GM18520 (cell line): Measurements from ENCODE around the gene NKAIN2.
"Not testable (repeated sequence)": the region's sequence is repeated elsewhere in the genome, so short reads cannot be mapped to it uniquely, and the experiment has no call there.

Experiments used
- ATAC-seq: cut with Tn5 transposase; IDR thresholded peaks from one replicate; pipeline ENCODE4 v1.9.1; 2021; ENCODE audit not compliant: unreplicated experiment

Gene NKAIN2

GRCh38 chr6:124297507-124297906, 493.8 kb downstream of the NKAIN2 start:
- ATAC-seq: no peak

GRCh38 chr6:124298730-124299129, 495.1 kb downstream of the NKAIN2 start:
- ATAC-seq: no peak

- not testable (repeated sequence) for ATAC-seq
These were observed 497.2 kb downstream of the NKAIN2 start for GRCh38 chr6:124300907-124301306.

GRCh38 chr6:124303971-124304370, 500.3 kb downstream of the NKAIN2 start:
- ATAC-seq: no peak

- no peak for ATAC-seq
These were observed 506.5 kb downstream of the NKAIN2 start for GRCh38 chr6:124310139-124310538.

- no peak for ATAC-seq
These were observed 515.7 kb downstream of the NKAIN2 start for GRCh38 chr6:124319410-124319809.

- no peak for ATAC-seq
These were observed 520.6 kb downstream of the NKAIN2 start for GRCh38 chr6:124324237-124324636.

GRCh38 chr6:124330197-124330596, 526.5 kb downstream of the NKAIN2 start:
- ATAC-seq: no peak

GRCh38 chr6:124334359-124334758, 530.7 kb downstream of the NKAIN2 start:
- no peak for ATAC-seq

- no peak for ATAC-seq
These were observed 536.1 kb downstream of the NKAIN2 start for GRCh38 chr6:124339610-124340334.

- not testable (repeated sequence) for ATAC-seq
These were observed 544.7 kb downstream of the NKAIN2 start for GRCh38 chr6:124348339-124348738.

- ATAC-seq: no peak
These were observed 551.5 kb downstream of the NKAIN2 start for GRCh38 chr6:124355146-124355545.

- ATAC-seq: no peak
These were observed 552.7 kb downstream of the NKAIN2 start for GRCh38 chr6:124356276-124356810.

GRCh38 chr6:124356811-124357210, 553.1 kb downstream of the NKAIN2 start:
- ATAC-seq: no peak

- ATAC-seq: no peak
These were observed 564.5 kb downstream of the NKAIN2 start for GRCh38 chr6:124368131-124368530.

- no peak for ATAC-seq
These were observed 568.4 kb downstream of the NKAIN2 start for GRCh38 chr6:124371974-124372475.

- ATAC-seq: no peak
These were observed 569.7 kb downstream of the NKAIN2 start for GRCh38 chr6:124373386-124373785.

- no peak for ATAC-seq
These were observed 585.5 kb downstream of the NKAIN2 start for GRCh38 chr6:124389127-124389526.

GRCh38 chr6:124393536-124393935, 589.9 kb downstream of the NKAIN2 start:
- no peak for ATAC-seq

GRCh38 chr6:124396361-124396760, 592.7 kb downstream of the NKAIN2 start:
- ATAC-seq: no peak

- ATAC-seq: no peak
These were observed 596.8 kb downstream of the NKAIN2 start for GRCh38 chr6:124400261-124400999.

- not testable (repeated sequence) for ATAC-seq
These were observed 606.8 kb downstream of the NKAIN2 start for GRCh38 chr6:124410425-124410824.
